HL-60/S4 (cell line): ENCODE results near the gene UNK.

ENCODE experiments used
- in situ Hi-C: fragments of 300-500 bp; cut with MboI; formaldehyde crosslinking; loops from 2 replicates; pipeline ENCODE4 v1.14.3; 2022; ENCODE audit warnings: low sequenced_read_pairs

The UNK gene

GRCh38 chr17:75816693-75817092, 32.1 kb downstream of the UNK start:
- in situ Hi-C loops = no loop called here

- in situ Hi-C loops = no loop called here
Measured at GRCh38 chr17:75817571-75817970, 33.0 kb downstream of the UNK start.

GRCh38 chr17:75818326-75818885, 33.8 kb downstream of the UNK start:
- in situ Hi-C loops = no loop called here

- in situ Hi-C loops = no loop called here
Measured at GRCh38 chr17:75819116-75819515, 34.5 kb downstream of the UNK start.

GRCh38 chr17:75819678-75820077, 35.1 kb downstream of the UNK start:
- in situ Hi-C loops = no loop called here

- in situ Hi-C loops = no loop called here
Measured at GRCh38 chr17:75820094-75821080, 35.8 kb downstream of the UNK start.

GRCh38 chr17:75821552-75821951, 36.9 kb downstream of the UNK start:
- in situ Hi-C loops = no loop called here

- in situ Hi-C loops = no loop called here
Measured at GRCh38 chr17:75822119-75822799, 37.7 kb downstream of the UNK start.

GRCh38 chr17:75822800-75823166, 38.2 kb downstream of the UNK start:
- in situ Hi-C loops = no loop called here

GRCh38 chr17:75823257-75824041, 38.8 kb downstream of the UNK start:
- in situ Hi-C loops = no loop called here

GRCh38 chr17:75824050-75824552, 39.5 kb downstream of the UNK start:
- in situ Hi-C loops = no loop called here

GRCh38 chr17:75824666-75825065, 40.1 kb downstream of the UNK start:
- in situ Hi-C loops = no loop called here

- in situ Hi-C loops = no loop called here
Measured at GRCh38 chr17:75825149-75825552, 40.5 kb downstream of the UNK start.

- in situ Hi-C loops = no loop called here
Measured at GRCh38 chr17:75825748-75826370, 41.3 kb downstream of the UNK start.

- in situ Hi-C loops = no loop called here
Measured at GRCh38 chr17:75826561-75827307, 42.1 kb downstream of the UNK start.

- in situ Hi-C loops = no loop called here
Measured at GRCh38 chr17:75827308-75828075, 42.9 kb downstream of the UNK start.

GRCh38 chr17:75828076-75828400, 43.4 kb downstream of the UNK start:
- in situ Hi-C loops = no loop called here

- in situ Hi-C loops = no loop called here
Measured at GRCh38 chr17:75828741-75829140, 44.1 kb downstream of the UNK start.

- in situ Hi-C loops = no loop called here
Measured at GRCh38 chr17:75829747-75830146, 45.1 kb downstream of the UNK start.
